GM18511 (cell line): ENCODE measurements around the gene SEMA6B.
"Not testable (repeated sequence)": the region's sequence is repeated elsewhere in the genome, so short reads cannot be mapped to it uniquely, and the experiment has no call there.

ENCODE experiments used
- ATAC-seq: cut with Tn5 transposase; IDR thresholded peaks from one replicate; pipeline ENCODE4 v1.9.1; 2021; ENCODE audit warnings: mild to moderate bottlenecking, moderate library complexity; ENCODE audit not compliant: unreplicated experiment

The SEMA6B gene, protein sequence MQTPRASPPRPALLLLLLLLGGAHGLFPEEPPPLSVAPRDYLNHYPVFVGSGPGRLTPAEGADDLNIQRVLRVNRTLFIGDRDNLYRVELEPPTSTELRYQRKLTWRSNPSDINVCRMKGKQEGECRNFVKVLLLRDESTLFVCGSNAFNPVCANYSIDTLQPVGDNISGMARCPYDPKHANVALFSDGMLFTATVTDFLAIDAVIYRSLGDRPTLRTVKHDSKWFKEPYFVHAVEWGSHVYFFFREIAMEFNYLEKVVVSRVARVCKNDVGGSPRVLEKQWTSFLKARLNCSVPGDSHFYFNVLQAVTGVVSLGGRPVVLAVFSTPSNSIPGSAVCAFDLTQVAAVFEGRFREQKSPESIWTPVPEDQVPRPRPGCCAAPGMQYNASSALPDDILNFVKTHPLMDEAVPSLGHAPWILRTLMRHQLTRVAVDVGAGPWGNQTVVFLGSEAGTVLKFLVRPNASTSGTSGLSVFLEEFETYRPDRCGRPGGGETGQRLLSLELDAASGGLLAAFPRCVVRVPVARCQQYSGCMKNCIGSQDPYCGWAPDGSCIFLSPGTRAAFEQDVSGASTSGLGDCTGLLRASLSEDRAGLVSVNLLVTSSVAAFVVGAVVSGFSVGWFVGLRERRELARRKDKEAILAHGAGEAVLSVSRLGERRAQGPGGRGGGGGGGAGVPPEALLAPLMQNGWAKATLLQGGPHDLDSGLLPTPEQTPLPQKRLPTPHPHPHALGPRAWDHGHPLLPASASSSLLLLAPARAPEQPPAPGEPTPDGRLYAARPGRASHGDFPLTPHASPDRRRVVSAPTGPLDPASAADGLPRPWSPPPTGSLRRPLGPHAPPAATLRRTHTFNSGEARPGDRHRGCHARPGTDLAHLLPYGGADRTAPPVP

DNA sequence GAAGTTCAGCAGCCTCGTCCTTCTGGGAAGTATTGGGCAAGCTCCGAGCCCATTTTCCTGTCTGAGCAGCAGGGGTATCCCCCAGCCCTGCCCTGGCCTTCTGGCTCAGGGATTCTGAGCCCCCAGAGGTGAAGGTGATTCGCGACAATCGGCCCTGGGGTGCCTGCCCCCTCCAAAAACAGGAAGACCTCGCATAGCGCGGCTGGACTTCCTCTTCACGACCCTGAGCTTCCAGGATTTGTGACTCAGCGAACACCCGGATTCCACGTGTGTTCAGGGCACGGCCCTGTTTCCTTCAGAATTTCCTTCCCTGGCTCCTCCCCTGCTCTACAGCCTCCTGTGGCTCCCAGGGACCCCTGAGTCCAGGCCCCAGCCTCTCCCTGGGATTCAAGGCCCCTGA, at the start of gene SEMA6B:
TSS of gene SEMA6B (minus strand) at position 116 of the 400 bp plus-strand sequence. CDS start 1,227 bp downstream, outside the sequence.
- no peak for ATAC-seq

DNA sequence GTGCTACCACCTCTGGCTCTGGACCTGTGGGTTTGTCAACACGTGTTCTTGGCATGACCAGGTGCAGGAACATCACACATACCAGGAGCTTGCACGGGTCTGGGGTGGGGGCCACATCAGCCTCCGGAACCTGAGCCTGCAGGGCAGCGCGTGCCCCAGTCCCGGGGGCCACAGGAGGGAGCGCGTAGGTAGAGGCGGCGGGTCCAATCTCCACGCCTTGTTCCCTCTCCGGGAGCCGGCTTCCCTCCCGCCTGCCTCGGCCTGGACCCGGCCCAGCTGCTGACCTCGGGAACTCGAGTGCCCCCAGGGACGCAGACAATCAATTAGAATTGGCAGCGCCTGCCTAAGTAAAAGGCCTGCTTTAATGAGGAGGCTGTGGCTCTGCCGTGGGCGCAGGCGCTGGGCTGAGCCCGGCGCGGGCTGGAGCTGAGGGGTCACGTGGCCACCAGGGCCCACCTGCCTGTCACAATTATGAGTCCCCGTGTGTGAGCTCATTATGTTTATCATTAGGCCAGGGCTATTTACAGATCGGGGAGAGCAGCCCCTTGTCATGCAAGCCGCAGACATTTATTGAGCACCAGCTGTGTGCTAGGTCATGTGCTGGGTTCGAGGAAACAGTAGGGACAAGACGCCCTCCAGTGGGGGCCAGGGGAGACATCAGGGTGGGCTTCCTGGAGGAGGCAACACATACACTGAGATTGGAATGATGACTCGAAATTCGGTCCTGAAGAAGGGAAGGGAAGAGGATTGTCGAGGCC, 47.6 kb upstream of the SEMA6B start:
- no peak for ATAC-seq

DNA sequence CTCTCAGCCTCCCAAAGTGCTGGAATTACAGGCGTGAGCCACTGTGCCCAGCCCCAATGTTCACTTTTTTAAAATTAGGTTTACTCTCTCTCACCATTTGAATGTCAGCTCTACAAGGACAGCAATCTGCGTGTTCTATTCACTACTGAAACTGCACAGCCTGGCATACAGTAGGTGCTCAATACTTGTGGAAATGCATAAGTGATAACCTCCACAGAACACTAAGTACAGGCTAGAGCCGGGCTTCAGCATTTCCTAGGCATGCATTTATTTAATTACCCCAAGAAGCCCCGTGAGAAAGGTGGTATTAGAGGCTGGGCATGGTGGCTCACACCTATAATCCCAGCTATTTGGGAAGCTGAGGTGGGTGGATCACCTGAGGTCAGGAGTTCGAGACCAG, 46.7 kb upstream of the SEMA6B start:
- no peak for ATAC-seq

DNA sequence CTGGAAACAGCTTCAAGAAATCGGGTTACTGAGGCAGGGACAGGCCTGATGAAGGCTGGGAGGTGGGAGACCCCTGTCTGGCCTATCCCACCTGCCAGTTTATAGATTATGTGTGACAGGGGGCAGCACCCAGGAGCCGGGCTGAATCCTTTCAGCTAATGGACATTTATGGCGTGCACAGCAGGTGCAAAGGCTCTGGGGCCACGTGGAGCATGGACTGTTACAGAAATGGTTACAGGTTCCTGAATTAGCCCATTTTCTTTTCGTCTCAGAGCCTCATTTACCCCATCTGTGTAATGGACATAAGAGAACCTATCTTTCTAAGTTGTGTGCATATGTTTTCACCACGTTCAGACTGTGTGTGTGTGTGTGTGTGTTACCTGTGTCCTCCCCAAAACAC, 45.4 kb upstream of the SEMA6B start:
- no peak for ATAC-seq

DNA sequence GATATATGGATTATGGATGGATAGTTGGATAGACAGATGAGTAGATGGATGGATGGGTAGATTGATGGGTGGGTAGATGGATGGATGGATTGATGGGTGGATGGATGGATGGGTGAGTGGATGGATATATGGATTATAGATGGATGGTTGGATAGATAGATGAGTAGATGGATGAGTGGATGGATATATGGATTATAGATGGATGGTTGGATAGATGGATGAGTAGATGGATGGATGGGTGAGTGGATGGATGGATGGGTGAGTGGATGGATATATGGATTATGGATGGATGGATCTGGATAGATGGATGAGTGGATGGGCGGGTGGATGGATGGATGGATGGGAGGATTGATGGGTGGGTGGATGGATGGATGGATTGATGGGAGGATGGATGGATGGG, 43.4 kb upstream of the SEMA6B start:
- no peak for ATAC-seq

DNA sequence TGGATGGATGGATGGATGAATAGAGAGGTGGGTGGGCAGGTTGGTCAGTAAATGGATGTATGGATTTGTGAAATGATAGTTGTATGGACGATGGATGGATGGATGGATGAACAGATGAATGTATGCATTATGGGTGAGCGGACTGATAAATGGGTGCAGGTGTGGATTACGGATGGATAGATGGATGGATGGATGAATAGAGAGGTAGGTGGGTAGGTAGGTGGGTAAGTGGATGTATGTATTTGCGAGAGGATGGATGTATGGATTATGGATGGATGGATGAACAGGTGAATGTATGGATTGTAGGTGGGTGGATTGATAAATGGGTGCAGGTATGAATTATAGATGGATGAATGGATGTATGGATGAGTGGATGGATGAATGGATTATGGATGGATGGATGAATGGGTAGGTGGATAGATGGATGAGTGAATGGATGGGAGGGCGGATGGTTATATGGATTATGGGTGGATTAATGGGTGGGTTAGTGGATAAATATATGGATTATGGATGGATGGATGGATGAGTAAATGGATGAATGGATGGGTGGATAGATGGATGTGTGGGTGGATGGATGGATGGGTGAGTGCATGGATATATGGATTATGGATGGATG, 42.8 kb upstream of the SEMA6B start:
- ATAC-seq: no peak

DNA sequence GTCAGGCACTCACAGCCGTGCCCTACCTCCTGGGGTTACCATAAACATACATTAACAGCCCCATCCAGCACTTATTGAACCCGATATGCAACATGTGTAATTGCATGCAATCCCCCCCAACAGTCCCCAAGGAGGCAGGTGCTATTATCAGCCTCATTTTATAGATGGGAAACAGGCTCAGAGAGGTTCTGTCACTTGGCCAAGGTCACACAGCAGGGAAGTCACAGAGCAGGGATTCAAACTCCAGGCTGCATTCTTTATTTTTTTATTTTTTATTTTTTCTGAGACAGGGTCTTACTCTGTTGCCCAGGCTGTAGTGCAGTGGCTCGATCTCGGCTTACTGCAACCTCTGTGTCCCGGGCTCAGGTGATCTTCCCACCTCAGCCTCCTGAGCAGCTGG, 41.4 kb upstream of the SEMA6B start:
- ATAC-seq: no peak

DNA sequence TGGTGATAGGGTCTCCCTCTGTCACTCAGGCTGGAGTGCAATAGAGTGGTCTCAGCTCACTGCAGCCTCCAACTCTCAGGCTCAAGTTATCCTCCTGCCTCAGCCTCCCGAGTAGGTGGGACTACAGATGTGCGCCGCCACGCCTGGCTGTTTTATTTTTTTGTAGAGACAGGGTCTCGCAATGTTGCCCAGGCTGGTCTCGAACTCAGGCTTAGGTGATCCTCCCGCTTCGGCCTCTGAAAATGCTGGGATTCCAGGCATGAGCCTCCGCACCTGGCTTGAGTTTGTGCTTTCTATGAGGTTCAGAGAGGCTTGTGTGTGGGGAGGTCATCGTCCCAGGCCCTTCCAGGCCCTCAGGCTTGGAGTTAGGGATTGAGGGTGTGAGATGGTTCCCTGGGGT, 40.6 kb upstream of the SEMA6B start:
- no peak for ATAC-seq

DNA sequence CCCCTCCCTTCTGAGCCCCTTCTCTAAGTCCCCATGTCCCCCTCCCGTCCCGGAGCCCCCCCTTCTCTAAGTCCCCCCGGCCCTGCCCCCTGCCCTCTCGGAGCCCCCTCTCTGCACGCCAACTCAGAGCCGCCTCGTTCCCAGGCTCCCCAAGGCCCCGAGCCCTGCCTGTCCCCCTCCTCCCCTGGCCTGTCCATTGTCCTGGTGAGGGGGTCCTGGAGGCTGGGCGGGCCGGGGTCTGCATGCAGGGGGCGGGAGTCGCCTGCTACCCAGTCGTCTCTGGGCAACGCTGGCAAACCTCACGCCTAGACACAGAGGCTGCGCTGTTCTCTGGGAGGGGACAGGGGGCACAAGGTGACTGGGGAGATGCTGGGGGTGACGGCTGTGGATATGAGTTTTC, 39.2 kb upstream of the SEMA6B start:
- ATAC-seq: no peak

DNA sequence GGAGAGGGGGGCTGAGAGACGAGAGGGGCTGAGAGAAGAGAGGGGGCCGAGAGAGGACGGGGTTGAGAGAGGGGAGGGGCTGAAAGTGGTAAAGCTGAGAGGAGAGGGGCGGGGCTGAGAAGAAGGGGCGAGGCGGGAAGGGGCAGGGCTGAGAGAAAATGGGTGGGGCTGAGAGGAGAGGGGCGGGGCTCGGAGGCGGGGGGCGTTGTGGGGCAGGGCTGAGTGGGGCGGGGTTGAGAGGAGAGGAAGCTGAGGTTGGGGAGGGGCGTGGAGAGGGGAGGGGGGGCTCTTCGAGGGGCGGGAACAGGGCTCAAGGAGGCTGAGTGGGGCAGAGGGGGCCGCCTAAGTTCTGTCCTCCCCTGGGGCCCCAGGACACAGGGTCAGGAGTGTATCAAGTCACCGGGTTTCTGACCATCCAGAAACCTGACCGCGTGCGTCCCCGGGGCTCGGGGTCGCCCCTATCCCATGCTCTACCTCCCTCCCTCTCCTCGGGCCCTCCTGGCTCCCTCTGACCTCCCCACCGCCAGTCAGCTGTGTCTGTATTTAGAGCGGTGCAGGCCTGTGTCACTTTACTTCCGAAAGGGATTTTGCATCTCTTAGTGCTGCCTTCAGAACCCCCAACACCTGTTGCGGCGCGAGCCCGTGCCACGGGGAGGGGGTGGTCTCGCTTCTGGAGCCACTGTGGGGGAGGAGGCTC, 38.6 kb upstream of the SEMA6B start:
- ATAC-seq: no peak

DNA sequence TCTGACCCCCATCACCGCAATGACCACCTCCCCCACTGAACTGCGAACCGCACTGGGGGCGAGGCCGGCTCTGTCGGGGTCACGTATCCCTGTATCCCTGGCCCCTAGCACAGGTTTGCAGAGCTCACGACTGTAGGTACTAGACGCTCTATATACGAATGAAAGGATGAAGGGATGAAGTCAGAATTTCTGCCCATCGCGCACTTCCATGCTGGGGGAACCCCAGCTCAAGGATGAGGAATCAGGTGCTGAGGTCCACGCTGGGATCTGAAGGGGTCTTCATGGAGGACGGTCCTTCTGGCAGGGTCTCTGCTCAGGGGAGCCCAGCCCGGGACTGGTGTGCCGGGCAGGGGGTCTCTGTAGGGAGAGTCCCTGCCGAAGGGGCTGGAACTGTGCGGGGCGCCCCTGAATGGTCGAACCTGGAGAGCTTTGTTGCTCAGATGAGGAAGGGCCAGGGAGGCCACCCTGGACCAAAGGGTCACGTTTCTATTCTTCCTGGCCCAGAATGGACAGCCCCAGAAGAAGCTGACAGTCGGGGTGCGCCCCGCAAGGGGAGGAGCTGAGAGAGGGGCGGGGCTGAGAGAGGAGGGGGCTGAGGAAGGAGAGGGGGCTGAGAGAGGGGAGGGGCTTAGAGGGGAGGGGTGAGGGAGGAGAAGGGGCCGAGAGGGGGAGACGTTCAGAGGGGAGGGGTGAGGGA, 37.9 kb upstream of the SEMA6B start:
- no peak for ATAC-seq

DNA sequence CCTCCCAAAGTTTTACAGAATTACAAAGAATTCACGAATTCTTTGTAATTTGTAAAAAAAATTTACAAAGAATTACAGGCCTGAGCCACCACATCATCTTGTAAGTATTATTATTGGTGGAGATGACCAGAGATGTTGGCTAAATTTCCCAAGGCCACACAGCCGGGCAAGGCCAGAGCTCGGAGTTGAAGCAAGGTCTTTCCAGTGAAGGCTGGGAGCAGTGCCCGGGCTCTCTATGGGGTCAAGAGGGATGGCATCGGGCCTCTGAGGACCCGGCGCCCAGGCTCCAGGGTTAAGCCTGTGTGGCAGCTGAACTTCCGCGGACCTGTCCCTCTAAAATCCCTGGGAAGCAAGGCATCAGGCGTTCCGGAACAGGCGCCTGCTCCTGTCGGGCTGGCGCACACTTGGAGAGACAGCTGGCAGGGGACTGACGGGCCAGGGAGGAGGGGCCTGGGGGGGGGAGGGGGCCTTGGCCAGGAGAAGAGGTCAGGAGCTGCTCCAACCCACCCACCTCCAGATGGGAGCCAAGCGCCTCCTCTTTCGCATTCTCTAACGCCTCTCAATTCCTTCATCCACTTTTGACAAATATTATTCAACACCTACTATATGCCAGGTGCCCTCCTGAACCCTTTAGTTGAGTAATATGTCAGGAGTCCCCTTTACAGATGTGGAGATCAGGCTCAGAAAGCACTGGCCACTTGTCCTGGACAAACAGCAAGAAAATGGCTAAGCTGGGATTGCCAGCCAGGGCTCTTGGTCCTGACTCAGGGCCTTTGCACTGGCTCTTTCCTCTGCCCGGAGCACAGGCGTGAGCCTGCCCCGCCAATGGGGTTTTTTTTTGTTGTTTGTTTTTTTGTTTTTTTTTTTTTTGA, 36.8 kb upstream of the SEMA6B start:
- no peak for ATAC-seq

DNA sequence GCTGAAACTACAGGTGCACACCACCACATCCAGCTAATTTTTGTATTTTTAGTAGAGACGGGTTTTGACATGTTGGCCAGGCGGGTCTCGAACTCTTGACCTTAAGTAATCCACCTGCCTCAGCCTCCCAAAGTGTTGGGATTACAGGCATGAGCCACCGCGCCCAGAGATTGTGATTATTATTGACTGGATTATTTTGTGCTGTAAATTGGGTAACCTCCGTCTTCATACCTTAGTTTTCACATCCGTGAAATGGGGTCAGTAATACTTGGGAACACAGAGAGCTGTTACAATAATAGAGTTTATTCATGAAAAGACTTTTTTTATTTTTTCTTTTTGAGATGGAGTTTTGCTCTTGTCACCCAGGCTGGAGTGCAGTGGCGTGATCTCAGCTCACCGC, 35.7 kb upstream of the SEMA6B start:
- ATAC-seq: not testable (repeated sequence)

DNA sequence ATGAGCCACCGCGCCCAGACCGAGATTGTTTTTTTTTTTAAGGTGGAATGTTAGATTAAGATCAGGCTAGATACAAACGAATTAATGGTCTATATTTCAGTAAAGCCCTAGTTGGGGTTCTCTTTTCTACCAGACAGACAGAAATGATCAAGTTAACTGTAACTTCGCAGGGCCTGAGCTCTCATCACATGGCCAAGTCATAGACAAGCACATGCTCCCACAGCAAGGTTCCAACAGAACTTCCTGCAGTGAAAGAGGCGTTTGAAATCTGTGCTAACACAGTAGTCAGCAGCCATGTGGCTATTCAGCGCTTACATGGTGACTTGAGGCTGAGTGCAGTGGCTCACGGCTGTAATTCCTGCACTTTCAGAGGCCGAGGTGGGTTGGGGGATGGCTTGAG, 34.7 kb upstream of the SEMA6B start:
- ATAC-seq: no peak

DNA sequence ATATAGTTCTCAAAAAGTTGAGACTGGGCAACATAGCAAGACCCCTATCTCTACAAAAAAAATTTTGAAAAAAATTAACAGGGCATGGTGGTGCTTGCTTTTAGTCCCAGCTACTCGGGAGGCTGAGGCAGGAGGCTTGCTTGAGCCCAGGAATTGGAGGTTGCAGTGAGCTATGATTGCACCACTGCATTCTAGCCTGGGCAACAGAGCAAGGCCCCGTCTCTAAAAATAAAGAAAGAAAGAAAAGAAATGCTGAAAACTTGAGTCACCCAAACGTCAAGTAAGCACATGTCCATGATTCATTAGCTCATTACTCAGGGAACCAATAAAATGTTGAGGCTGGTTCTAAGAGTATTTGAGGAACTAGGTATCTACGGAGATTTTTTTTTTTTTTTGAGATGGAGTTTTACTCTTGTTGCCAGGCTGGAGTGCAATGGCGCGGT, 33.9 kb upstream of the SEMA6B start:
- ATAC-seq: no peak

DNA sequence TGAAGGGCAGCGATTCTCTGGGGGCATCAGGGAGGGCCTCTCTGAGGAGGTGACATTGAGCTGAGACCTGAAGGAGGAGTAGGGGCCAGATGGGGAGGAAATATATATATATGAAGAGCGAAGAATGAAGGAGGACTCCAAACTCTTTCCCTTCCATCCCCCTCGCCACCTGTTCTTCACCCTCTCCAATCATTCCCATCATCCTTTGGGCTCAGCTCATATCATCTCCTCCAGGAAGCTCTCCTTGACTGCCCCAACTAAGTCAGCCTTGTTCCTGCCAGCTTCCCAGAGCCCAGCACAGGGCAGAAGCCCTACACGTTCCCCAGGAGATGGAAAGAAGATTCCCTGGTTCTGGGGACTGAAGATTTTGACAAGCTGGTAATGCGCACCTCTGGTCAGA, 33.0 kb upstream of the SEMA6B start:
- ATAC-seq: no peak

DNA sequence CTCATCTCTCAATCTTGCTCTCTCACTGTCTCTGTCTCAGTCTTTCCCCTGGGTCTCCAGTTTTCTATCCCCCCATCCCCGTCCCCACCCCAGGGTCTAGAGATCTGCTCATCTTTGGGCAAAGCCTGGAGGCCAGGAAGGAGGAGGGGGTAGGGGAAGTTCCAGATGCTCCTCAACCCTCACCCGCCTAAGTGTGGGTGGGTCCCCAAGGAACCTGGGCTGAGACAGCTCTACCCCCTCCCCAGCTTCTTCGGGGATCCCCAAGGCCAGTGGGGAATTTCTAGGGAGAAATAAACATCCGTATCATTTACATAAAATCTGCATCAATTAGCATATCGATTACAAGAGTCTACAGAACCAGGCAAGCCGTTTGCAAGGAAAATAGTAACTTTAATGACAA, 31.8 kb upstream of the SEMA6B start:
- ATAC-seq: no peak

DNA sequence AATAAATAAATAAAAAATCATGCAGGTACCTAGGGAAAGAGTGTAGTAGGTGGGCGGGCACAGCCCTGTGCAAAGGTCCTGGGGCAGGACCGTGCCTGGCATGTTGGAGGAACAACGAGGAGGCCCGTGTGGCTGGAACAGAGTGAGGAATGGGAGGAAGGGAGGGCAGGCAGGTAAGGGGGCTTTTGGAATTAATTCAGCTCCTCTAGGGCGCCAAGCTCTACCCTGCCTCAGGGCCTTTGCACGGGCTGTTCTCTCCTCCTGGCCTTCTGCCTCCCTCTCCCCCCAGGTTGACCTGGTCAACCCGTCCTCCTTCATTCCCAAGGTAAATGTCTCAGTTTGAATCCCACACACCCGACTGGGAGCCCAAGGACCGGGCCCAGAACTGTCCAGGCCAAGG, 31.1 kb upstream of the SEMA6B start:
- no peak for ATAC-seq
